Uterus (tissue), 4 donors: Measurements from ENCODE around the gene PDE4D. TPM values are rescaled to one million over a fixed set of nuclear protein-coding genes. Genes with fewer than 3 reads are reported as not detected.

Experiments used
- DNase-seq, 2 donors: peaks; one replicate each; pipeline ENCODE4 v3.0.0-alpha.2; 2019 to 2020
- H3K27ac ChIP-seq, 2 donors: fragments of 200-600 bp; sonication (generic); 1 replicate in 1 of 2; 2 replicates in 1 of 2; pipeline ENCODE4 v1.5.1; 2016 to 2018
- H3K27me3 ChIP-seq, 2 donors: fragments of 200-600 bp; sonication (generic); one replicate each; pipeline ENCODE4 v1.5.1; 2018 to 2019; ENCODE audit warnings: control low read depth in 1 of 2
- H3K36me3 ChIP-seq, 2 donors: fragments of 200-600 bp; sonication (generic); one replicate each; pipeline ENCODE4 v1.5.1; 2019; ENCODE audit warnings: control low read depth in 1 of 2
- H3K4me1 ChIP-seq, 2 donors: fragments of 200-600 bp; sonication (generic); one replicate each; pipeline ENCODE4 v1.5.1; 2018 to 2019; ENCODE audit warnings: control low read depth in 1 of 2
- H3K4me3 ChIP-seq, 2 donors: fragments of 200-600 bp; sonication (generic); 1 replicate in 1 of 2; 2 replicates in 1 of 2; pipeline ENCODE4 v1.5.1; 2018 to 2019; ENCODE audit warnings: mild to moderate bottlenecking in 1 of 2
- H3K9me3 ChIP-seq, 2 donors: fragments of 200-600 bp; sonication (generic); one replicate each; pipeline ENCODE4 v1.5.1; 2019; ENCODE audit warnings: control low read depth in 1 of 2
- POLR2A ChIP-seq, 2 donors: fragments of 450-650 bp; IDR thresholded peaks; one replicate each; pipeline ENCODE4 v1.6.1; 2016; ENCODE audit warnings: antibody characterized with exemption in 2 of 2, mild to moderate bottlenecking in 1 of 2, moderate library complexity in 1 of 2
- intact Hi-C: fragments of 100-400 bp; cut with DNase I; formaldehyde crosslinking; loops from one replicate; pipeline ENCODE4 v1.15.1; 2023; ENCODE audit warnings: low total_unique reads
- total RNA-seq, 4 donors: library from RNA; depleted of rRNA in 3 of 4; stranded (reverse); fragments of >200 nt in 3 of 4; gene quantifications; one replicate each; pipeline versions ENCODE4 v1.1.0 to v1.2.4, GENCODE V29; 2014 to 2023
- TF ChIP-seq, protein P1 (sequence below), 4 experiments: fragments of 200-600 bp in 2 of 4; fragments of 450-650 bp in 2 of 4; sonication (generic) in 2 of 4; IDR thresholded peaks; one replicate each; pipeline ENCODE4 v1.5.1; 2016 to 2019; ENCODE audit warnings: antibody characterized with exemption in 4 of 4, mild to moderate bottlenecking in 2 of 4, moderate library complexity in 1 of 4
- donor health status: DM: yes; HTN: yes; CAD: no.

The PDE4D gene
- total RNA-seq, 4 donors from 2014 or later = 27.1 to 77.0 (median 45.8) TPM

DNA sequence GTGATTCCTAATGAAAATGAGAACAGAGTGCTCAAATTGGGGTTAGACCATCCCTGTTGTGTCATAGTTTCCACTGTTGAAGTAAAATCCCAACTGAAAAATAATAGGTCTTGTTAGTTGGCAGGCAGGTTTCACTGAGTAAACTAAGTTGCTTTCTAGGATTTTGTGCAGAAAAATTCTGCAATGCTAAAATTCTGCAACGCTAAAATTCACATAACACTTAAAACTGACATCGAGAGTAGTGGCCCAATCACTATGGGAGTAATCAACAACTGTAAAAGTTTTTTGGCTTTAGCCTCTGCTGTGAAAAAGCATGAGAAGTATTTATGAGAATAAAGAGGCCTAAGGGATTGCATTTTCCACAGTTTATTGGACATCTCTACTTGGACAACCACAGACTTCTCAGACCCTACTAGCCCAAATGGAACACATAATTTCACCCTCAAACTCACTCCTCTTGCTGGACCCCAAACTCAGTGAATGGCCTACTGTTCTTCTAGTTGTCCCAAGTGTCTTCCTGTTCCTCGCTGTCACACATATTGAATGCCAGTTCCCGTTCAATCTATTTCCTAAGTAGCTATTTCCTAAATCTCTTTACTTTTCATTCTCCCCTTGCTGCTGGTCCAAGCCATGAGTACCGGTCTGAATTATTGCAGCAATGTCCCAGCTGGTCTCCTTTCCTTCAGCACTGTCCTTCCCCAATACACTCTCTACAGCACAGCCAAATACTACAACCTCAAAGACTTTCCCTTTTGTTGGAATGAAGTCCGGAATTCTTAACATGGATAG lies 355.4 kb downstream of the PDE4D start:
- Histone ChIP-seq H3K4me3 (no peak overlapping the region), H3K36me3 (no peaks in the 10 kb centered on the region), H3K27ac (no peak overlapping the region), H3K9me3 (no peaks in the 10 kb centered on the region), H3K4me1 (peaks cover 0 to 4% of the 10 kb centered on the region in 2 donors), H3K27me3 (no peaks in the 10 kb centered on the region)
- no peak for DNase-seq
- intact Hi-C loops = no loop called here
- no peak for TF ChIP-seq POLR2A (IDR thresholded peaks at IDR 0.05)
- TF ChIP-seq, protein P1, sequence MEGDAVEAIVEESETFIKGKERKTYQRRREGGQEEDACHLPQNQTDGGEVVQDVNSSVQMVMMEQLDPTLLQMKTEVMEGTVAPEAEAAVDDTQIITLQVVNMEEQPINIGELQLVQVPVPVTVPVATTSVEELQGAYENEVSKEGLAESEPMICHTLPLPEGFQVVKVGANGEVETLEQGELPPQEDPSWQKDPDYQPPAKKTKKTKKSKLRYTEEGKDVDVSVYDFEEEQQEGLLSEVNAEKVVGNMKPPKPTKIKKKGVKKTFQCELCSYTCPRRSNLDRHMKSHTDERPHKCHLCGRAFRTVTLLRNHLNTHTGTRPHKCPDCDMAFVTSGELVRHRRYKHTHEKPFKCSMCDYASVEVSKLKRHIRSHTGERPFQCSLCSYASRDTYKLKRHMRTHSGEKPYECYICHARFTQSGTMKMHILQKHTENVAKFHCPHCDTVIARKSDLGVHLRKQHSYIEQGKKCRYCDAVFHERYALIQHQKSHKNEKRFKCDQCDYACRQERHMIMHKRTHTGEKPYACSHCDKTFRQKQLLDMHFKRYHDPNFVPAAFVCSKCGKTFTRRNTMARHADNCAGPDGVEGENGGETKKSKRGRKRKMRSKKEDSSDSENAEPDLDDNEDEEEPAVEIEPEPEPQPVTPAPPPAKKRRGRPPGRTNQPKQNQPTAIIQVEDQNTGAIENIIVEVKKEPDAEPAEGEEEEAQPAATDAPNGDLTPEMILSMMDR (IDR thresholded peaks at IDR 0.05) = no peak

DNA sequence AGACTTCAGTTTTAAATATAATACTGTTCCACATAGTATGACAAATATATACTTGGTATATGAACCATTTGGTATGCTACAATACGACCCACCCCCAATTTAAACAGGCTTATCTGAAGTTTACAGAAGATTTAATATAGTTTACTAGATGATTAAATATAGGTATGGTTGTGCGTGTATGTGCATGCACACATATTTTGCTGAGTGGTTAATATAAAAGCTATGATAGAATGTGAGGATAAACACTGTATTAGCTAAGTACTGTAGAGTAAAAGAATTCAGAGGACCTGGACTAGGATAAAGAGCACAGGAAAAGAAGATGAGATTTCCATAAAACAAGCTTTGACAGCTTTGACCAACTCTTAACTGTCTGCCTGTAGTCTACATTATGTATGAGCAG lies 356.7 kb downstream of the PDE4D start:
- DNase-seq = no peak
- Histone ChIP-seq H3K27ac (no peak overlapping the region), H3K4me3 (no peak overlapping the region), H3K27me3 (no peaks in the 10 kb centered on the region), H3K4me1 (no peaks in the 10 kb centered on the region), H3K9me3 (no peaks in the 10 kb centered on the region), H3K36me3 (no peaks in the 10 kb centered on the region)
- intact Hi-C loops = no loop called here
- TF ChIP-seq, protein P1 (IDR thresholded peaks at IDR 0.05) = no peak
- no peak for TF ChIP-seq POLR2A (IDR thresholded peaks at IDR 0.05)

DNA sequence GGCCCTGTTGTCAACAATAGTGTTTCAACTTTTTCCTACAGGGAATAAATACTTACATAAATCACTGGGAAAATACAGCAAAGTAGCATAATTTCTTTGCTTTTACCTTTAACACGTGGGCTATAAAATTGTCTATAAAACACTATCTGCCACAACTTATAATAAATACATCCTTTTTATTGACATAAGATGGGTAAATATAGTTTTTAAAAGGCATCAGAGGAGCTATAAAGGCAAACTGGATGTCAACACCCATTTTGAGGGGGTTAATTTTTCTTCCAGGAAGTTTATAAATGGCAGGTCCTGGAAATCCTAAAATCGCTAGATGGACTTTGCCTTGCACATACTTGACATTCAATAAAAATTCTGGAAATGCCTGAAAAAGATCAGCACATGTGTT lies 358.0 kb downstream of the PDE4D start:
- no peak for DNase-seq
- Histone ChIP-seq H3K4me1 (no peaks in the 10 kb centered on the region), H3K36me3 (no peaks in the 10 kb centered on the region), H3K27ac (no peak overlapping the region), H3K9me3 (no peaks in the 10 kb centered on the region), H3K4me3 (no peak overlapping the region), H3K27me3 (no peaks in the 10 kb centered on the region)
- intact Hi-C loops = no loop called here
- TF ChIP-seq, protein P1 (IDR thresholded peaks at IDR 0.05) = no peak
- TF ChIP-seq POLR2A (IDR thresholded peaks at IDR 0.05) = no peak

DNA sequence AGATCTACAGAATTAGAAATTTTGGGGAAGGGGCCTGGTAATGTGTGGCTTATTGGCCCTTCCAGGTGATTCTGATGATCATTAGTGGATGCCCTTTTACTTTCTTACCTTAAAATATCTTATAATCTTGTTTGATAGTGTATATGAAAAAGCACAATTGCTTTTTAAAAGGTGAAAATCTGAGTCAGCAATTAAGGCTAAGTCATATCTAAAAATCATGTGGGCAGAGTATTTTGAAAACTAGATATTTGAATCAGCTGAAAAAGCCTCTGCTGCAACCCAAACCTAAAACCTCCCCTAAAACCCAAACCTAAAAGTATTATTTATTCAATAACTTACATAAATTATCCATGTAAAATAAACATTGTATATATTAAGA lies 359.8 kb downstream of the PDE4D start:
- DNase-seq = no peak
- Histone ChIP-seq H3K9me3 (no peaks in the 10 kb centered on the region), H3K4me1 (no peaks in the 10 kb centered on the region), H3K27ac (no peak overlapping the region), H3K4me3 (no peak overlapping the region), H3K27me3 (no peaks in the 10 kb centered on the region), H3K36me3 (no peaks in the 10 kb centered on the region)
- no peak for TF ChIP-seq POLR2A (IDR thresholded peaks at IDR 0.05)
- TF ChIP-seq, protein P1 (IDR thresholded peaks at IDR 0.05) = no peak
- intact Hi-C loops = no loop called here

DNA sequence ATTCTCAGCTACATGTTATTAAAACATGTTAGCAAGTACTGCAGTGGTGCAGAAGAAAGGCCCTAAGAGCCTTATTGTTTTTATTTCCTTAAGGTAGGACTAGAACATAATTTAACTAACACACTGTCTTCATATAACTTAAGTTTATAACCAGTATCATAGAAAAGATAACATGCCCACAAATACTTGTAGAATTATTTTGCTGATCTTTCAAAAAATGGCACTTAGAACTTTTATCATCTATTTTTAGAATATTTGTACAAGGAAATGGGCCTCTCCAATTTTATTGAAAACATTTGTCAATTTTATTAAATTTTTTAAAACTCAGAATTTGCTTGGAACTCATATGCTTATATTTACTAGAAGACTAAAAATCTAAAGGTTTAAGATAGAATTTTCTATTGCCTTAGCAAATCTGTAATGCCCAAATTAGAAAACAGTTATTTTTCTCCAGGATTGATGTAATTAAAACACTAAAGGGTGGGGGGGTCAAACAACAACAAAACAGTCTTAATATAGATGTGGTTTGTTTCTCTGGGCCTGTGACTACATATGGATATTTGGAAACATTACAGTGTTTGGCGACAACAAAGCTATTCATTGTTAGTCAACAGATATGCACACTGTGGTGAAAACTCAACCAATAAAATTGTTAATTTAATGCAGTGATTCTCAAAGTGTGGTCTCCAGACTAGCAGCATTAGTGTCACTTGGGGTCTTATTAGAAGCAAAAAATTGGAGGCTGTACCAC lies 360.4 kb downstream of the PDE4D start:
- Histone ChIP-seq H3K9me3 (no peaks in the 10 kb centered on the region), H3K36me3 (no peaks in the 10 kb centered on the region), H3K4me1 (no peaks in the 10 kb centered on the region), H3K27me3 (no peaks in the 10 kb centered on the region), H3K27ac (no peak overlapping the region), H3K4me3 (no peak overlapping the region)
- intact Hi-C loops = no loop called here
- DNase-seq = no peak
- no peak for TF ChIP-seq POLR2A (IDR thresholded peaks at IDR 0.05)
- TF ChIP-seq, protein P1 (IDR thresholded peaks at IDR 0.05) = no peak
